Gastrocnemius medialis (tissue), 4 donors: ENCODE results near the gene PTPRM. TPM values are rescaled to one million over a fixed set of nuclear protein-coding genes. Genes with fewer than 3 reads are reported as not detected.

Experiments
- ATAC-seq, 2 donors: fragments of 150-250 bp; one replicate each; pipeline ENCODE4 v1.9.1; 2016
- DNase-seq, 2 donors: peaks; one replicate each; pipeline ENCODE4 v3.0.0-alpha.2; 2019
- H3K27ac ChIP-seq, 4 donors: fragments of 200-600 bp; sonication (generic); 1 replicate in 1 of 4; 2 replicates in 3 of 4; pipeline ENCODE4 v1.5.1; 2016 to 2018; ENCODE audit warnings: mild to moderate bottlenecking in 2 of 4, moderate library complexity in 1 of 4
- H3K27me3 ChIP-seq, 3 donors: fragments of 200-600 bp; sonication (generic) in 2 of 3; 1 replicate in 1 of 3; 2 replicates in 2 of 3; pipeline versions ENCODE4 v1.5.1 to v1.6.0; 2016 to 2019; ENCODE audit warnings: mild to moderate bottlenecking in 1 of 3, moderate library complexity in 1 of 3
- H3K36me3 ChIP-seq, 2 donors: fragments of 200-600 bp; sonication (generic) in 1 of 2; one replicate each; pipeline ENCODE4 v1.5.1; 2017 to 2018
- H3K4me1 ChIP-seq, 2 donors: fragments of 200-600 bp; sonication (generic) in 1 of 2; one replicate each; pipeline ENCODE4 v1.5.1; 2016 to 2017; ENCODE audit warnings: mild to moderate bottlenecking in 2 of 2
- H3K4me3 ChIP-seq, 4 donors: fragments of 200-600 bp; sonication (generic) in 3 of 4; 1 replicate in 1 of 4; 2 replicates in 3 of 4; pipeline ENCODE4 v1.5.1; 2016 to 2019; ENCODE audit warnings: mild to moderate bottlenecking in 2 of 4
- H3K9me3 ChIP-seq, 3 donors: fragments of 200-600 bp; sonication (generic) in 2 of 3; 1 replicate in 1 of 3; 2 replicates in 2 of 3; pipeline ENCODE4 v1.5.1; 2016 to 2019
- CTCF ChIP-seq, 5 experiments: fragments of 450-650 bp in 3 of 5; fragments of 200-600 bp in 2 of 5; sonication (generic) in 2 of 5; IDR thresholded peaks in 4 of 5; conservative IDR thresholded peaks in 1 of 5; 1 replicate in 4 of 5; 2 replicates in 1 of 5; pipeline ENCODE4 v1.5.1; 2016 to 2019; ENCODE audit warnings: antibody characterized with exemption in 5 of 5, mild to moderate bottlenecking in 3 of 5, moderate library complexity in 3 of 5
- POLR2A ChIP-seq, 2 donors: fragments of 450-650 bp; IDR thresholded peaks; one replicate each; pipeline ENCODE4 v1.6.1; 2017; ENCODE audit warnings: antibody characterized with exemption in 2 of 2, mild to moderate bottlenecking in 2 of 2, moderate library complexity in 2 of 2
- in situ Hi-C, 4 donors: fragments of 200-750 bp; cut with MboI; loops; one replicate each; pipeline versions ENCODE4 v1.15.0 to v1.8.0; 2017; ENCODE audit warnings: low sequenced_read_pairs in 4 of 4
- intact Hi-C: fragments of 100-400 bp; cut with DNase I; formaldehyde crosslinking; loops from one replicate; pipeline ENCODE4 v1.15.1; 2023; ENCODE audit warnings: low total_unique reads
- total RNA-seq, 4 donors: library from RNA; depleted of rRNA; stranded (reverse); fragments of >200 nt; gene quantifications; one replicate each; pipeline versions ENCODE4 v1.1.0 to v1.2.3, GENCODE V29; 2016

Gene PTPRM
- total RNA-seq, 4 donors from 2014 or later: 52.6 to 79.3 (median 63.8) TPM

GRCh38 chr18:8121942-8122480 lies 554.9 kb downstream of the PTPRM start:
- intact Hi-C loops: no loop called here
- Histone ChIP-seq H3K27me3 (no peaks in the 10 kb centered on the region), H3K36me3 (no peaks in the 10 kb centered on the region), H3K27ac (no peak overlapping the region), H3K4me3 (no peak overlapping the region), H3K4me1 (no peaks in the 10 kb centered on the region), H3K9me3 (no peaks in the 10 kb centered on the region)
- in situ Hi-C loops: no loop called here
- ATAC-seq: no peak
- TF ChIP-seq CTCF (IDR thresholded peaks at IDR 0.05 in 4 of 5, conservative IDR thresholded peaks at IDR 0.05 in 1 of 5) (no peak), POLR2A (IDR thresholded peaks at IDR 0.05) (no peak)
- no peak for DNase-seq

GRCh38 chr18:8124232-8125146 lies 557.4 kb downstream of the PTPRM start:
- intact Hi-C loops: no loop called here
- no peaks in the 10 kb centered on the region for H3K9me3 ChIP-seq
- H3K4me1 ChIP-seq: no peaks in the 10 kb centered on the region
- DNase-seq: no peak
- no peaks in the 10 kb centered on the region for H3K27me3 ChIP-seq
- H3K4me3 ChIP-seq: no peak overlapping the region
- H3K36me3 ChIP-seq: no peaks in the 10 kb centered on the region
- no peak overlapping the region for H3K27ac ChIP-seq
- in situ Hi-C loops: loop anchor here in 1 of 4 donors (25.0 kb wide), 1 partner anchor 113 kb away; no protein-coding TSS in a partner anchor
- TF ChIP-seq POLR2A (IDR thresholded peaks at IDR 0.05) (no peak), CTCF (IDR thresholded peaks at IDR 0.05 in 4 of 5, conservative IDR thresholded peaks at IDR 0.05 in 1 of 5) (no peak)
- no peak for ATAC-seq

- no peak for TF ChIP-seq CTCF (IDR thresholded peaks at IDR 0.05 in 4 of 5, conservative IDR thresholded peaks at IDR 0.05 in 1 of 5)
- Histone ChIP-seq H3K9me3 (no peaks in the 10 kb centered on the region), H3K4me3 (no peak overlapping the region), H3K4me1 (no peaks in the 10 kb centered on the region), H3K36me3 (no peaks in the 10 kb centered on the region), H3K27me3 (no peaks in the 10 kb centered on the region), H3K27ac (no peak overlapping the region)
- DNase-seq: no peak
- ATAC-seq: no peak
- intact Hi-C loops: no loop called here
- in situ Hi-C loops: loop anchor here in 1 of 4 donors (25.0 kb wide), 1 partner anchor 107 kb away; no protein-coding TSS in a partner anchor
These were observed 563.0 kb downstream of the PTPRM start for GRCh38 chr18:8130096-8130495.

GRCh38 chr18:8133032-8133431 lies 565.9 kb downstream of the PTPRM start:
- no peaks in the 10 kb centered on the region for H3K27me3 ChIP-seq

GRCh38 chr18:8133888-8134287 lies 566.8 kb downstream of the PTPRM start:
- Histone ChIP-seq H3K4me3 (no peak overlapping the region), H3K27ac (no peak overlapping the region), H3K27me3 (no peaks in the 10 kb centered on the region), H3K4me1 (peaks cover 6% of the 10 kb centered on the region in 2 donors), H3K9me3 (no peaks in the 10 kb centered on the region), H3K36me3 (no peaks in the 10 kb centered on the region)
- in situ Hi-C loops (loop anchor here in 1 of 4 donors (25.0 kb wide), 1 partner anchor 103 kb away; no protein-coding TSS in a partner anchor), intact Hi-C loops (no loop called here)
- ATAC-seq: no peak
- no peak for DNase-seq
- TF ChIP-seq POLR2A (IDR thresholded peaks at IDR 0.05): no peak
- no peak for TF ChIP-seq CTCF (IDR thresholded peaks at IDR 0.05 in 4 of 5, conservative IDR thresholded peaks at IDR 0.05 in 1 of 5)

More at GRCh38 chr18:8133032-8133431, 565.9 kb downstream of the PTPRM start:
- Histone ChIP-seq H3K9me3 (no peaks in the 10 kb centered on the region), H3K27ac (no peak overlapping the region), H3K36me3 (no peaks in the 10 kb centered on the region), H3K4me3 (no peak overlapping the region), H3K4me1 (no peaks in the 10 kb centered on the region)
- DNase-seq (no peak), ATAC-seq (no peak)
- TF ChIP-seq POLR2A (IDR thresholded peaks at IDR 0.05): no peak
- intact Hi-C loops (no loop called here), in situ Hi-C loops (loop anchor here in 1 of 4 donors (25.0 kb wide), 1 partner anchor 104 kb away; no protein-coding TSS in a partner anchor)
